GM12878 (cell line): Measurements from ENCODE around the gene TIMM22. TPM values are rescaled to one million over a fixed set of nuclear protein-coding genes. Genes with fewer than 3 reads are reported as not detected.

Source experiments
- ATAC-seq: fragments of 200-7000 bp; cut with Tn5 transposase; 3 replicates; pipeline ENCODE4 v1.9.1; 2020; ENCODE audit warnings: mild to moderate bottlenecking, moderate library complexity
- BruUV-seq: library from RNA; stranded (reverse); fragments of 400-500 nt; replicated peaks from 2 replicates; lab custom pipeline; 2021; lab: Mats Ljungman, UMichigan
- CTCF ChIA-PET: fragments of 300-600 bp; sonication (Branson Sonifier 250); formaldehyde crosslinking; extraction: SDS; loops from one replicate; lab custom pipeline; 2021; ENCODE audit warnings: inconsistent platforms; lab: Yijun Ruan, JAX
- POLR2A ChIA-PET: fragments of 350-600 bp; formaldehyde crosslinking; extraction: SDS; loops from one replicate; lab custom pipeline; 2021; ENCODE audit warnings: inconsistent platforms; lab: Charles Lee
- RAD21 ChIA-PET: fragments of 300-600 bp; sonication (Branson Sonifier 250); formaldehyde crosslinking; loops from one replicate; lab custom pipeline; 2023; ENCODE audit warnings: antibody characterized with exemption; ENCODE audit not compliant: unreplicated experiment; lab: Charles Lee
- SMC1A ChIA-PET: fragments of 300-600 bp; sonication (Branson Sonifier 250); formaldehyde crosslinking; loops from one replicate; lab custom pipeline; 2023; ENCODE audit not compliant: unreplicated experiment, uncharacterized antibody; lab: Charles Lee
- DNase-seq: peaks from one replicate; pipeline ENCODE4 v3.0.0-alpha.2; 2011; ENCODE audit warnings: low read depth, low spot score
- FAIRE-seq: peaks from 3 replicates; lab custom pipeline; 2011; peaks lifted over from hg19 to GRCh38; lab: Jason Lieb, UNC
- H2AFZ ChIP-seq: 2 replicates; pipeline ENCODE4 v1.6.0; 2011; ENCODE audit warnings: low read depth, low read length, control low read depth; ENCODE audit not compliant: control insufficient read depth
- H3K27ac ChIP-seq: 2 replicates; pipeline ENCODE4 v1.5.1; 2011; ENCODE audit warnings: control low read depth; ENCODE audit not compliant: control insufficient read depth, insufficient read depth
- H3K27me3 ChIP-seq, 2 experiments: replicated peaks in 1 of 2; 2 replicates each; pipeline versions ENCODE4 v1.6.0 to v1.6.1; 2011; ENCODE audit warnings: low read length in 1 of 2; ENCODE audit not compliant: control insufficient read depth in 2 of 2, insufficient read depth in 2 of 2
- H3K36me3 ChIP-seq, 2 experiments: 2 replicates each; pipeline ENCODE4 v1.5.1; 2011; ENCODE audit warnings: low read length in 1 of 2; ENCODE audit not compliant: control insufficient read depth in 2 of 2, insufficient read depth in 2 of 2
- H3K4me1 ChIP-seq: 2 replicates; pipeline ENCODE4 v1.6.1; 2011; ENCODE audit warnings: mild to moderate bottlenecking, low read length, moderate library complexity, mixed read lengths; ENCODE audit not compliant: control insufficient read depth, insufficient read depth
- H3K4me2 ChIP-seq: 2 replicates; pipeline ENCODE4 v1.6.0; 2011; ENCODE audit warnings: control low read depth; ENCODE audit not compliant: control insufficient read depth, insufficient read depth
- H3K4me3 ChIP-seq: fragments of 200-600 bp; sonication (generic); 2 replicates; pipeline ENCODE4 v1.5.1; 2016
- H3K79me2 ChIP-seq: 2 replicates; pipeline ENCODE4 v1.6.0; 2011; ENCODE audit warnings: low read length; ENCODE audit not compliant: control insufficient read depth, insufficient read depth
- H3K9ac ChIP-seq: 2 replicates; pipeline ENCODE4 v1.8.0; 2011; ENCODE audit warnings: low read length, control low read depth, mixed read lengths; ENCODE audit not compliant: control insufficient read depth, insufficient read depth
- H3K9me3 ChIP-seq: replicated peaks from 3 replicates; pipeline ENCODE4 v1.5.1; 2011; ENCODE audit warnings: mild to moderate bottlenecking, low read length; ENCODE audit not compliant: control insufficient read depth, insufficient read depth
- H4K20me1 ChIP-seq: 2 replicates; pipeline ENCODE4 v1.6.0; 2011; ENCODE audit not compliant: control insufficient read depth, insufficient read depth
- BMI1 ChIP-seq: fragments of 450-650 bp; IDR thresholded peaks from 2 replicates; pipeline ENCODE4 v1.6.1; 2016; ENCODE audit warnings: mild to moderate bottlenecking, moderate library complexity, borderline replicate concordance
- CHD1 ChIP-seq: IDR thresholded peaks from 2 replicates; pipeline ENCODE4 v1.6.1; 2012; ENCODE audit warnings: low read depth, low read length, improper control_type of control experiment
- CHD2 ChIP-seq: IDR thresholded peaks from 2 replicates; pipeline ENCODE4 v1.6.1; 2011; ENCODE audit warnings: low read depth, low read length, improper control_type of control experiment, borderline replicate concordance
- ELK1 ChIP-seq: IDR thresholded peaks from 2 replicates; pipeline ENCODE4 v1.6.1; 2012; ENCODE audit warnings: low read depth, low read length, improper control_type of control experiment
- EZH2 ChIP-seq: IDR thresholded peaks from 2 replicates; pipeline ENCODE4 v1.6.1; 2012; ENCODE audit warnings: low read depth, mild to moderate bottlenecking, control low read depth, inconsistent platforms, low read length, borderline replicate concordance; ENCODE audit not compliant: control insufficient read depth
- JUNB ChIP-seq: IDR thresholded peaks from 2 replicates; pipeline ENCODE4 v1.6.1; 2016; ENCODE audit warnings: antibody characterized with exemption, mild to moderate bottlenecking
- MTA3 ChIP-seq: IDR thresholded peaks from 2 replicates; pipeline ENCODE4 v1.6.1; 2012; ENCODE audit warnings: low read length, inconsistent platforms, borderline replicate concordance
- PKNOX1 ChIP-seq: fragments of 450-650 bp; IDR thresholded peaks from 2 replicates; pipeline ENCODE4 v1.6.1; 2016; ENCODE audit warnings: mild to moderate bottlenecking
- SIX5 ChIP-seq: IDR thresholded peaks from 2 replicates; pipeline ENCODE4 v1.6.1; 2011; ENCODE audit warnings: mild to moderate bottlenecking, low read depth, low read length, moderate library complexity; ENCODE audit not compliant: severe bottlenecking
- SREBF1 ChIP-seq: IDR thresholded peaks from 2 replicates; pipeline ENCODE4 v1.6.1; 2012; ENCODE audit warnings: mild to moderate bottlenecking, low read length
- SUPT20H ChIP-seq: IDR thresholded peaks from 2 replicates; pipeline ENCODE4 v1.6.1; 2011; ENCODE audit warnings: low read depth, mild to moderate bottlenecking, low read length, moderate library complexity, borderline replicate concordance; ENCODE audit not compliant: control insufficient read depth
- ZBTB33 ChIP-seq: fragments of 450-650 bp; IDR thresholded peaks from 2 replicates; pipeline ENCODE4 v1.6.1; 2017; ENCODE audit warnings: mild to moderate bottlenecking
- ZNF274 ChIP-seq: IDR thresholded peaks from one replicate; pipeline ENCODE4 v1.8.0; 2011; ENCODE audit not compliant: insufficient read length, insufficient read depth
- WGBS: methylation state at CpG from one replicate; pipeline ENCODE4 v1.1.6; 2016; ENCODE audit warnings: low lambda C conversion rate; ENCODE audit not compliant: insufficient replicate concordance, insufficient coverage; ENCODE audit errors: missing lambda C conversion rate; 5-methylcytosine and 5-hydroxymethylcytosine counted together
- in situ Hi-C: fragments of 300-500 bp; cut with MboI; formaldehyde crosslinking; loops from 9 replicates; pipeline ENCODE4 v1.14.3; 2018; ENCODE audit warnings: mixed read lengths
- intact Hi-C: fragments of 100-400 bp; cut with micrococcal nuclease; formaldehyde crosslinking; loops from one replicate; pipeline ENCODE4 v1.14.2; 2022; ENCODE audit not compliant: unreplicated experiment
- polyA plus RNA-seq, 11 experiments: library from polyadenylated mRNA; depleted of rRNA in 4 of 11; unstranded in 6 of 11; stranded (reverse) in 5 of 11; fragments of >200 nt; fragmentation: Nextera tagmentation in 4 of 11; fragmentation: Illumina TruSeq in 1 of 11; extraction: Ambion mirVana in 4 of 11; extraction: Trizol in 1 of 11; gene quantifications; 1 replicate in 1 of 11; 2 replicates in 10 of 11; pipeline versions ENCODE4 v1.2.1 to v1.2.3, GENCODE V29; 2011 to 2016; ENCODE audit warnings: inconsistent platforms in 2 of 11, missing spikeins in 2 of 11, low read depth in 1 of 11
- total RNA-seq, 4 experiments: library from RNA; depleted of rRNA in 3 of 4; stranded (reverse); fragments of >200 nt in 3 of 4; fragmentation: Illumina TruSeq in 1 of 4; extraction: Trizol in 1 of 4; gene quantifications; 2 replicates each; pipeline versions ENCODE4 v1.2.1 to v1.2.3, GENCODE V29; 2013 to 2021
- TF ChIP-seq, protein P1 (sequence below): fragments of 450-650 bp; IDR thresholded peaks from 2 replicates; pipeline ENCODE4 v1.6.1; 2018; ENCODE audit warnings: borderline replicate concordance, mild to moderate bottlenecking; ENCODE audit not compliant: partially characterized antibody
- TF ChIP-seq, protein P2 (sequence below), 3 experiments: IDR thresholded peaks in 2 of 3; conservative IDR thresholded peaks in 1 of 3; 2 replicates each; pipeline ENCODE4 v1.5.1; 2011; ENCODE audit warnings: low read depth in 3 of 3, low read length in 3 of 3, mild to moderate bottlenecking in 3 of 3, control low read depth in 2 of 3, moderate library complexity in 2 of 3, inconsistent platforms in 1 of 3, mixed read lengths in 1 of 3; ENCODE audit not compliant: control insufficient read depth in 2 of 3, insufficient read depth in 1 of 3; ENCODE audit errors: extremely low read depth in 1 of 3

Gene TIMM22
- total and polyA plus RNA-seq, 10 of the 15 experiments (the other 5 are each of a cell fraction or from before 2014, with no cell fraction given), result 4.4 to 25.0 (median 10.6) TPM

DNA sequence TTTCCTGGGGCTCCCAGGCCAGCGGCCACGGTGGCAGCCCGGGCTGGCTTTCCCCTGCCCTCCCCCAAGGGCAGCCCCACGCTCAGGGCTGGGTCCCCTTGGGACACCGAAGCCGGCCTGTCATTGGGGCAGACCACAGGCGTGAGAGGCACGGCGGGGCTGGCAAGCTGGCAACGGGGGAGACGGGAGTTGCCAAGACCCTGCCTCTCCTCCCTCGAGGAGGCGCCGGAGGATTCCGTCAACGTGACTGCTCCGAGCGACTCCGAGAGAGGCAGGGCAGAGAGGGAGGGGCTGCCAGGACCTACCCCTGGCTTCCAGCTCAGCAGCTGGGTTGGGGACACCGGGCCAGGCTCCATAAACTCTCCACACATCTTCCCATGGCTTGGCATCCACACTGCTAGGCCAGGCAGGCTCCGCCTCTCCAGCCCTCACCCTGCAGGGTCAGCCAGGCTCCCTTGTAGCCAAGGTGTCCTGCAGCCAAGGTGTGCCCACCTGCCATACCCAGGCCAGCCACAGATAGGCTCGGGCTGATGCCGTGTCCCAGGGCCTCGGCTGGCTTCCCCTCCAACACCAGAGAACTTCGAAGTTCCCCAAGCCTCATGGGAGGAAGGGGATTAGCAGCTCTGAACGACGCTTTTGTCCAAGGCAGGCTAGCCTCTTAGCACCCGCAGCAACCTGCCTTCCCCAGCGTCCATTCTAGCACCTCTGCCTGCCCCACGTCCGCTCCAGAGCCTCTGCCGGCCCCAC, 25.5 kb downstream of the TIMM22 start:
- no peaks in the 10 kb centered on the region for H3K79me2 ChIP-seq
- no peak overlapping the region for H3K9ac ChIP-seq
- ChIA-PET RAD21 (no interaction called here), POLR2A (no interaction called here), CTCF (no interaction called here), SMC1A (no interaction called here)
- no peak overlapping the region for H3K4me3 ChIP-seq
- H2AFZ ChIP-seq, result no peak overlapping the region
- in situ Hi-C loops, result no loop called here
- FAIRE-seq (no peak), ATAC-seq (no peak), DNase-seq (no peak)
- H3K27me3 ChIP-seq, result no peaks in the 10 kb centered on the region
- H3K27ac ChIP-seq, result no peak overlapping the region
- no peaks in the 10 kb centered on the region for H4K20me1 ChIP-seq
- intact Hi-C loops, result no loop called here
- no peak overlapping the region for H3K4me2 ChIP-seq
- no TSS peak for BruUV-seq
- no peaks in the 10 kb centered on the region for H3K9me3 ChIP-seq
- no peaks in the 10 kb centered on the region for H3K4me1 ChIP-seq
- WGBS, result 86% methylated on average over 31 of the region's 32 CpGs
- H3K36me3 ChIP-seq, result peaks cover 0 to 5% of the 10 kb centered on the region in 2 experiments; a peak in 3 of 4 replicates
- TF ChIP-seq, protein P1, sequence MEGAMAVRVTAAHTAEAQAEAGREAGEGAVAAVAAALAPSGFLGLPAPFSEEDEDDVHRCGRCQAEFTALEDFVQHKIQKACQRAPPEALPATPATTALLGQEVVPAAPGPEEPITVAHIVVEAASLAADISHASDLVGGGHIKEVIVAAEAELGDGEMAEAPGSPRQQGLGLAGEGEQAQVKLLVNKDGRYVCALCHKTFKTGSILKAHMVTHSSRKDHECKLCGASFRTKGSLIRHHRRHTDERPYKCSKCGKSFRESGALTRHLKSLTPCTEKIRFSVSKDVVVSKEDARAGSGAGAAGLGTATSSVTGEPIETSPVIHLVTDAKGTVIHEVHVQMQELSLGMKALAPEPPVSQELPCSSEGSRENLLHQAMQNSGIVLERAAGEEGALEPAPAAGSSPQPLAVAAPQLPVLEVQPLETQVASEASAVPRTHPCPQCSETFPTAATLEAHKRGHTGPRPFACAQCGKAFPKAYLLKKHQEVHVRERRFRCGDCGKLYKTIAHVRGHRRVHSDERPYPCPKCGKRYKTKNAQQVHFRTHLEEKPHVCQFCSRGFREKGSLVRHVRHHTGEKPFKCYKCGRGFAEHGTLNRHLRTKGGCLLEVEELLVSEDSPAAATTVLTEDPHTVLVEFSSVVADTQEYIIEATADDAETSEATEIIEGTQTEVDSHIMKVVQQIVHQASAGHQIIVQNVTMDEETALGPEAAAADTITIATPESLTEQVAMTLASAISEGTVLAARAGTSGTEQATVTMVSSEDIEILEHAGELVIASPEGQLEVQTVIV, result no peak
- TF ChIP-seq MTA3, result no peak
- no peak for TF ChIP-seq CHD2
- no peak for TF ChIP-seq ZBTB33
- no peak for TF ChIP-seq PKNOX1
- TF ChIP-seq CHD1, result no peak
- TF ChIP-seq SIX5, result no peak
- no peak for TF ChIP-seq SREBF1
- TF ChIP-seq JUNB, result no peak
- TF ChIP-seq, protein P2, sequence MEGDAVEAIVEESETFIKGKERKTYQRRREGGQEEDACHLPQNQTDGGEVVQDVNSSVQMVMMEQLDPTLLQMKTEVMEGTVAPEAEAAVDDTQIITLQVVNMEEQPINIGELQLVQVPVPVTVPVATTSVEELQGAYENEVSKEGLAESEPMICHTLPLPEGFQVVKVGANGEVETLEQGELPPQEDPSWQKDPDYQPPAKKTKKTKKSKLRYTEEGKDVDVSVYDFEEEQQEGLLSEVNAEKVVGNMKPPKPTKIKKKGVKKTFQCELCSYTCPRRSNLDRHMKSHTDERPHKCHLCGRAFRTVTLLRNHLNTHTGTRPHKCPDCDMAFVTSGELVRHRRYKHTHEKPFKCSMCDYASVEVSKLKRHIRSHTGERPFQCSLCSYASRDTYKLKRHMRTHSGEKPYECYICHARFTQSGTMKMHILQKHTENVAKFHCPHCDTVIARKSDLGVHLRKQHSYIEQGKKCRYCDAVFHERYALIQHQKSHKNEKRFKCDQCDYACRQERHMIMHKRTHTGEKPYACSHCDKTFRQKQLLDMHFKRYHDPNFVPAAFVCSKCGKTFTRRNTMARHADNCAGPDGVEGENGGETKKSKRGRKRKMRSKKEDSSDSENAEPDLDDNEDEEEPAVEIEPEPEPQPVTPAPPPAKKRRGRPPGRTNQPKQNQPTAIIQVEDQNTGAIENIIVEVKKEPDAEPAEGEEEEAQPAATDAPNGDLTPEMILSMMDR (IDR thresholded peaks at IDR 0.05 in 2 of 3, conservative IDR thresholded peaks at IDR 0.05 in 1 of 3; ENCODE audit: control insufficient read depth in 2 of 3, extremely low read depth in 1 of 3, insufficient read depth in 1 of 3, low read depth in 3 of 3, low read length in 3 of 3), result no peak
- TF ChIP-seq ELK1, result no peak
- TF ChIP-seq BMI1, result no peak
- TF ChIP-seq SUPT20H, result no peak
- no peak for TF ChIP-seq EZH2
- no peak for TF ChIP-seq ZNF274
